ENCODE measurements around the gene JUN.

Gene JUN

DNA sequence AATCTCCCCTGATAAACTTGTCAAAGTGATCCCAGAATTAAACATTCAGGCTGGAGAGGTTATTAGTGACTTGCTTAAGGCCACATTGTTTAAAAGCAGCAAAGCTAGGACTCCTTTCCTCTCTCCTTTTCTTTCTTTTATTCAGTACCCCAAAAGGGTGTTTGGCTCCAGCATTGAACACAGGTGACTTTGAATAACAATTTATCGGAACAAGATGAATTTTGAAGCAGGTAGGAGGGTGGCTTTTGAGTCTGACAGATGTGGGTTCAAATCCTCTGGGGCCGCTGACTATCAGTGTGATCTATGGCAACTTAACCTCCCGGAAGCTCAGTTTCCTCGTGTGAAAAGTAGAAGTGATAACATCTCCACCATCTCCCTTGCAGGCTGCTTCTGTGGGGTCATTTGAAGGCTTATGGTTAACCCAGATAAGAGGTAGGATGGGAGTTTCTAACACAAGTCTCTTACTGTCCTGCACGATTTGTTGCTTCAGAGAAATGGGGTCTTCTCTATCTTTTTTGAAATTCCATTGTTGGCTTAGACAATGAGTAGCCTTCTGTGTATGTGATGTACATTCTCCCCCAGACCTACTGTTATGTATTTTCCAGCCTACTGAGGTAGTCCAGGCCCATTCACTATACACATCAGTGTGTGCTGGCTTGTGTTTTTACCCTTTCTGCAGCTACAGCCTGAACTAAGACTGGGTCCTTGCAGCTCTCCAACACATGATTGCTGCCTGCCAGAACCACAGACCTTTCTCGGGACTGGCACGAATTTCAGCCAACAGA, 29.0 kb downstream of the JUN start:
- DNase-seq = no peak

DNA sequence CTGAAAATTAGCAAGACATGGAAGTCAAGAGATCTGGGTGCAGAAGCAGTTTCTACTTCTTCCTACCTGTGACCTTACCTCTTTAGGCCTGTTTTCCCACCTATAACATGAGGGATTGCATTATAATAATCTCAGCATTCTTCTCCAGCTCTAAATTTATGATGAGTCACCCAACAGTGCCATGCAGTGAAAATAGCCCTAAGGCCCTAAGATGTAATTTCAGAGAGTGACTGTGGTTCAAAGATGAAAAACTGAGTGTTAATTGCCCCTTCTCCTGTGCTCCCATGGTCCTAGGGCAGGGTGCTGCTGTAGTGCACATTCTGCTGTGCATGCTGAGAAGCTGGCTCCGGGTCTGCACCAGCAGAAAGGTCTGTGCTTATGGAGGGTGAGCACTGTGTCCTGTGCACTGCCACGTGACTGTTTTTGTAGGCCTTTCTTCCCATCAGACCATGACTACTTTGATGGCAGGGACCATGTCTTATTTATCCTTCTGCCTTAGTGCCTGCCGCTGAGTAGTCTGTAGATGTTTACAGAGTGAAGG, 29.7 kb downstream of the JUN start:
- no peak for DNase-seq

DNA sequence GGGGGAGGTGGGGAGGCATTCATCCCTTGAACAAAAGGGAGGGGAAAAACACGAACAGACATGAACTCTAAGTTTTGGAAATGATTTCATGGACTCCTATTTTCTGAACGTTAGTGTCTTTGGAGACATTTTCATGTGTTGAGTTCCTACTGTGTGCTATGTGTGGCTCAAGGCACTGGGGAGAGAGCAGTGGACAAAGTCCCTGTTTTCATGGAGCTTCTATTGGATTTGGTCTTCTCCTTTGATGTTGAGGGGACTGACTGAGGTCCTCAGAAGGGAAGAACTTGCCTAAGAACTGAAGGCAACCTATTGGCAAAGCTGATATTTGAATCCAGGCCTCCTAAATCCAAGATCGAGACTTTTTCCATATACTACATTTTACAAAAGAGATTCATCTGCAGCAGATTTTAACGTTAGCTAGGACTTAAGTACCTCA, 30.4 kb downstream of the JUN start:
- DNase-seq = no peak

DNA sequence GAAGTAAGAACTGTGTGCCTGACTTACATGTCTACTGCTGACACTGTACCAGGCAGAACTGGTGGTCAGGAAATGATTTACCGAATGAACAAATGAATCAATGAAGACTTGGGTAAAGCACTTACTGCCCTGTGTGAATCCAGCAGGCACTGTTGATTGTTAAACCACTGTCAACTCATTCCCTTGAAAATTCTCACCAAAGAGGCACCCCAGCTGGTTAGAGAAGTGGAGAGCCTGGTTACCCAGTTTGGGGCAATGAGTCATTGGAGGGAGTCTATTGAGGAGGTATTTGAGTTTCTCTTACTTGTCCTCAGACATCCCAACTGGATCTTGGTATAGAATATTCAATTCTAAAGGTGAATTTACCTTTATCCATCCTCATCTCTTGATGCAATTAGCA, 34.2 kb downstream of the JUN start:
- no peak for DNase-seq

DNA sequence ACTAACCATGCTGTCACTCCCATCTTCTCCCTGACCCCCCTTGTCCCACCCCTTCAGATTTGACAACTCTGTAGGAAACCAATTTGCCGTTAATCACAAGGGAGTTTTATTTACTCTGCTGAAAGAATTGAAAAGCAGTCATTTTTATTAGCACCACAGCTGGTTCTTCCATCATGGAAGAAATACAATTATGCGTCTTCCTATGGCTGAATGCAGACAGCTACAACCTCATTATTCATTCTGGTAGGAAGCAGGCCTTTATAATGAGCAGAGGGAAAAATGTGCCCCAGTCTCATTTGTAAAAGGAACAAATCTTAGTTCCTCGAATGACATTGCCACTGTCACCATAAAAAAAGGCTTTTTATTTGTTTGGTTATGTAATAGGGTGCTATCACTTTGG, 35.2 kb downstream of the JUN start:
- DNase-seq = no peak

DNA sequence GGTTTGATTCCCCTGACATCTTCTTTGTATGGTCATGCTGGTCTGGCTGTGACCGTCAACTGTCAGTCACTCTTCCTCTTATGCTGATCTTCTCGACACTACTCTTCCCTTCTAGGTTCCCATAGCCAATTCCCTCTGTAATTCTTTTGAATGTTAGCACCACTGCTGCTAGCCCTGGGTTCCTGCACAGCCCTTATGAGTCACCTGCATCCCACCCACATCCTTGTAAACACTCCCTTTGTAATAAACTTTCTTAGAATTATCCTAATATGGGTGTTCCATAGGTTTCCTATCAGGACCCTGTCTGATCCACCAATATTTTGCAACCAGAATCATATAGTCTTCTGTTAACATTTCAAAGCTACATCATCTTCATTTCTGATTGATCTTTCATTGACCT, 37.1 kb downstream of the JUN start:
- DNase-seq = no peak

DNA sequence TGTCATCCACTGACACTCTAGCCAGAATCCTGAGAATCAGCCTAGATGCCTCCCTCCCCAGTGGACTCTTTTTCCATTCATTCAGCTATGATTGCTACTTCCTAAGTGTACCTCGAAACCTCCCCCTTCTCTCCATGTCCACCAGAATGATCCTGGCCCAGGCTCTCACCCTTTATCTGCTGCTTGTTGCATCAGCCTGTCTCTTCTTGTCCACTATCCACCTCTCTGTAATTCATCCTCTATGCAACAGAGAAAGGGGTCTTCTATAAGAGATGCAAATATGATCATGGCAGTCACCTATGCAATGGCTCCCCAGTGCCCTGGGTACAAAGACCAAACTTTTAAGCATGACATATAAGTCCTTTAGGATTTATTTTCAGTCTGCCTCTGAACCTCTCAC, 37.7 kb downstream of the JUN start:
- DNase-seq = no peak

DNA sequence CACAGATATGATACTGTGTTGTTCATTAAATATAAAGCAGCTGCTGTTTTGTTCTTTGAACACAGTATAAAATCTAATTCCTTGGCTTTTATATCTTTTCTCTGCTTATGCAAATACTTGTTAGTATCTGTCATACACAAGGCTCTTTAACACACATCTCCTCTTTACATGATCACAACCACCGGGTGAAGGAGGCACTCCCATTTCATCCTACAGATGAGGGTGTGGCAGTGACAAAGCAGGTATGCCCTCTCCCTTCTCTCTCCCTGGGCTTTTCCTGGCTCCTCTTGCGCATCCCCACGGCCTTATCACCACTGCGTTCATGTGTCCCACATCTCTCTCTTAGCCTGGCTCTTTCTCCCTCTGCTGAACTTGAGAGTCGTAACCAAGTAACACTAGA, 38.2 kb downstream of the JUN start:
- no peak for DNase-seq

DNA sequence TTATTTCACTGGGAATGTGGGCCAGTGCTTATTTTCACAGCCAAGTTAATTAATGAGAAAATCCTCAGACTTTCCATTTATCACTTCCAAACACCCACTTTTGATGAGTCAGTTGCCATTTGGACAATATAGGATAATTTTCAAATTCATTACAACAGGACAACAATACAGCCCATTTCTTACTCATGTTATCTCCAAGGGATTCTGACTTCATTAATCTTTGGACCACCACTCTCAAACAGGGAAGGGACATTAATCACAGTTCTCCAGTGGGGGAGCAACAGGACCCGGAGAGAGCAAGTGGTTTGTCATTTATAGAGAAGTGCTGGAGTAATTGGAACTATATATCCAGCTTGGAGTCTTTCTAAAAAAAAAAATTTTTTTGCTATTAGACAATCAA, 38.7 kb downstream of the JUN start:
- no peak for DNase-seq

DNA sequence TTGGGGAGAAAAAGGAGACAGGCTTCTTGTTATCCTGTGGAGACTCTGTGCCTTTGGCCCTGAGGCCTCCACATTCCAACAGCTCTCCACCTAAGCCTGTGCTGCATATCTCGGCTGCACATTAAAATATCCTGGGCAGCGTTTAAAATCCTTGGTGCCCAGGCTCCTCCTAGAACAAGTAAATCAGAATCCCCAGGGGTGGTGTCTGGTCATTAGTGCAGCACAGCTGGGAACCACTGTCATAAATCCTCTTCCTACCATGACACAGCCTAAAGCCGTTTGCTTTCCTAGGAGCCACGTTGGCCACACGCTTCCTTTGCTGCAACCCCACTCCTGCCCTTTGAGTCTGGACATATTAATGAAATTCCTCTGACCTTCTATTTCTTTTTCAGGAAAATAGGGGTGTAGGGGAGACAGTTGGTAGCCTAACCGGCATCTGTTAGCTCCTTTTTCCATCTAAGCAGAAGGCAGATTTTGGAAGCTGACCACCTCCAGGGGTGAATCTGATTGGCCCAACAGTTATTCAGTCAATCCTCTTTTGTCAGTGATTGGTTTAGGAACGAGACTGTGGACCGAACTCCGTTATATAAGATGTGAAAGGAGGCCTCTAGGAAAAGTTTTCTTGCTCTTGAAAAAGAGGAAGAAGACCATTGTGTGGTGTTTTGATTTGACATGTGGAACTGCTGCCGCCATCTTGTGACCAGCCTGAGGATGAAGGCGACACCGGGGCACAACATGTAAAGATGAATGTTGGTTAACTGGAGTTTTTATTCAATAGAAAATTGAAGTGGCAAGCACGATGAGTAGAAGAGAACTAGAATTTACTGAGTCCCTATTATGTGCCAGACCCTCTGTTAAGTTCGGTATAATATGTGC, 41.9 kb downstream of the JUN start:
- DNase-seq = no peak

DNA sequence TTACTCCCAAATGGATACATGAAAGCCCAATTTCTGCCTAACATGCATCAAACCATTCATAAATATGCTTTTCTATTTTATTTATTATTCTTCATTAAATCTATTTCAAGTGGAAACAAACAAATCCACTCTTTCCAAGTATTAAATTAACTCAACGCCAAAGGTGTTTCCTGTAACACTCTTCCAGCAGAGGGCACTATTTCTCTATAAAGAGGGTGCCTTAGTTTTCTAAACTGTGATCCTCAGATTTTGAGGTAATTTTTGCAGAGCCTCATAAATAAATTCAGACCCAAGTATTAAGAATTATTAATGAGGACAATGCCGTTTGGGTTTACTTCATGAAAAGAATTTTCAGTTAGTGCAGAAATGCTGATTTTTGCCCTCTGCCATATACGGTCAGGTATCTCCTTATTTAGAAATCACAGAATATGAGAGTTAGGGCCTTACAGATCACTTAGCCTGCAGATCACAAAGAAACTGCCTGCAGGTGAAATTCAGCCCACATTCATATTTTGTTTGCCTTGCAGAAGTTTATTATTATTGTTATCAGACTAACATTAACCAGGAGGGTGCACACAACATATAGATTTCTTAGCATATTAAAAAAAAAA, 43.9 kb downstream of the JUN start:
- peak; percentile 78 for DNase-seq

DNA sequence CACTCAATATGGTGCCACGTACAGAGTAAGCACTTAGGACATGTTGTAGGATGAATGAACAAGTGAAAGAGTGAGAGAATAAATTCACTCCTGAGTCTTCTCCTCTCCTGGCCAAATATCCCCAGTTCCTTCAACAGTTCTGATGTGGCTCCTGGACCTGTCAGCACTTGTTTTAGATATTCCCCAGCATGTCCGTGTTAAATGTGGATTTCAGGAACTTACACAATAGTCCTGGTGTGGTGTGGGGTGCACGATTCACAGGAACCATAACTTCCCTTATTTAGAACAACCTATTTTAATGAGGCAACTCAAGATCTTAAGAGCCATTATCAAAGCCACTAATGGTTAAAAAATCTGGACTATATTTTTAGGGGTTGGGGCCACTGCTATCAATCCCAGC, 45.0 kb downstream of the JUN start:
- DNase-seq = no peak

DNA sequence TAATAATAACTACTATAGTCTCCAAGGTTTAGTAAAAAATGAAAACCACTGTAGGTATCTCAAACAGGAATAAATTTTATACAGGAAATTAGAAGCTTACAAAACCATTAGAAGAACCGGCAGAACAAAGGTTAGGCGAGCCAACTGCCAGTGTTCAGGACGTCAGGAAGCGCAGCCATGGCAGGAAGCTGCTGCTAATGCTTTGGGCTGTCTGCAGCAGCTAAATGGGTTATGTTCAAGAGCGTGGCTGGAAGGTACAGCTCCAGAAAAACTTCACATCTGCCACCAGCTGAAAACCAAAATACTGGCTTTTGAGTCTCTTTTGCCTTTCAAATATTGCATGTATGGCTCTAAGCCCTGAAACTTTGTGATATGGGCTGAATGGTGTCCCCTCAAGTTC, 48.3 kb downstream of the JUN start:
- DNase-seq = no peak

DNA sequence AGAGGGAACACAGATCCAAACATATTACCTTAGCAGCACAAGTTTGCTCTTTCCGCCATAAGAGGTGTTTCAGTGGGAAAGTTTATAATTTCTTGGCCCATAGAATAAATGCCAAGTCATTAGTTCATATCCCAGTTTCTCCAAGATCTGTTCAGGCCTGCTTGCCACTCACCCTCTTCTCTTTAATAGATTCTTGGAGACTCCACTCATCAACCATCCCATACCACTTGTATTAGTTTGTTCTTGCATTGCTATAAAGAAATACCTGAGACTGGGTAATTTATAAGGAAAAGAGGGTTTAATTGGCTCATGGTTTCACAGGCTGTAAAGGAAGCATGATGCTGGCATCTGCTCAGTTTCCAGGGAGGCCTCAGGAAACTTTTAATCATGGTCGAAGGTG, 49.2 kb downstream of the JUN start:
- DNase-seq = no peak

DNA sequence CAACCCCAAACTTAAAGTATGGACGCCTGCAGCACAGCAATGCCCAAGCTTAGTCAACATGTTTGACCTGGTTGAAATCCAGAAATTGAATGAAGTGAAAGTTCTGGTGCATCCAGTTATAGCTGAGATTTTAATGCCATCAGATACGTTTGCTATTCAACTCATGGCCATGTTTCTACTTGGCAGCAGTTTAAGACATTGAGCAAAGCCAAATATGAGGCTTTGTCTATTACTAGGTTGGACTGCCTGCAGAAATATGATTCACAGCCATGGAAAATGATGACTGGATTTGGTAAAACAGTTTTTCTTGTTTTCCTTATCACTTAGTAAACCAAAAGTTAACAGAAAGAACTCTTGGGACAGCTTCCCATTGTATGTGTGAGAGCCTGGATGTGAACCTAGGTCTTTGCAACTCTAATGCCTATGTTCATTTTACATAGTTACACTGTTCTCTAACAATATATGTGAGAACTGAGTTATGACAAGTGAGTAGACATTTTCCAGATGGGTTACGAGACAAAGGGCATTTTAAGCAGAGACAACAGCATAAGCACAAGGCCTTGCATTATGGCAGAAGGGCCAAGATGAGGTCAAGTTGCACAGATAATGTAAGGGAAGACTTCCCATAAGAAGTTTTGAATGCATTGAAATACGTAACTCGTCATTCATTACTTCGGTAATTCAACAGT, 51.6 kb downstream of the JUN start:
- DNase-seq = no peak
